PFSK-1 (cell line): ENCODE results near the gene FCRL4.

ENCODE experiments used
- FOXP2 ChIP-seq: optimal IDR thresholded peaks from 2 replicates; pipeline ENCODE3; 2011; ENCODE audit warnings: borderline replicate concordance, control low read depth, inconsistent platforms; ENCODE audit not compliant: insufficient read depth; ENCODE audit errors: extremely low read length, extremely low read depth
- POLR2AphosphoS5 ChIP-seq: IDR thresholded peaks from 2 replicates; pipeline ENCODE4 v1.6.1; 2012; ENCODE audit warnings: low read depth, mild to moderate bottlenecking, control low read depth, low read length, moderate library complexity
- REST ChIP-seq, 2 experiments: IDR thresholded peaks; 2 replicates each; pipeline versions ENCODE4 v1.6.1 to v1.8.0; 2011 to 2012; ENCODE audit warnings: low read depth in 2 of 2, low read length in 2 of 2, control low read depth in 1 of 2, inconsistent platforms in 1 of 2, mild to moderate bottlenecking in 1 of 2, moderate library complexity in 1 of 2; ENCODE audit not compliant: insufficient read depth in 1 of 2
- SIN3A ChIP-seq: IDR thresholded peaks from 2 replicates; pipeline ENCODE4 v1.6.1; 2012; ENCODE audit warnings: mild to moderate bottlenecking, low read length, moderate library complexity, borderline replicate concordance; ENCODE audit not compliant: insufficient read depth
- TAF1 ChIP-seq: IDR thresholded peaks from 2 replicates; pipeline ENCODE4 v1.6.1; 2012; ENCODE audit warnings: low read length, control low read depth, borderline replicate concordance; ENCODE audit not compliant: insufficient read depth

Gene FCRL4

DNA sequence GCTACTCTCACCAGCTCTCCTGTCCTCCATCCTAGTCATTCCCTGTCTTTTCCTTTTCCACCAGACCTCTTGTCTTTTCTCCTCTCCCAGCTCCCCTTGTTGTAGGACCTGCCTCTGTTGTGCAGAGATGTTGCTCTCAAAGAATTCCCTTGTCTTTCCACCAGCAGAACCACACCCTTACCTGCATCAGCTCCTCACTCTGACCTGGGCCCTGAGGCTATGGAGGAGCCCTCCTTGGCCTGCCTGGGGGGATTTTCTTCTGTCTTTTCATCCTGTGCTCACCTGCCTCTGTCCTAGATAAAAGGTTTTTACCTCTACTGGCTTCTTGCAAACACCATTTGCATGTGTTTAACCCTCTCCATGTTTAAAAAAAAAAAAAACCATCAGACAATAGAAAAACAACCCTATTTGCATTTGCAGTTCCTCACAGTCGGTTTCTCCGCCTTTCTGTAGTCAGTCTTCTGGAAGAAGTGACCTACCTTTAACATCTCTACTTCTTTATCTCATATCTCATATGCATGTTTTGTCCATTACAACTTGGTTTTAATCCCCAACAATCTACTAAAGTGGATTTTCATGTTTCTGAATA is 57.6 kb downstream of the FCRL4 start:
- TF ChIP-seq SIN3A, result no peak

DNA sequence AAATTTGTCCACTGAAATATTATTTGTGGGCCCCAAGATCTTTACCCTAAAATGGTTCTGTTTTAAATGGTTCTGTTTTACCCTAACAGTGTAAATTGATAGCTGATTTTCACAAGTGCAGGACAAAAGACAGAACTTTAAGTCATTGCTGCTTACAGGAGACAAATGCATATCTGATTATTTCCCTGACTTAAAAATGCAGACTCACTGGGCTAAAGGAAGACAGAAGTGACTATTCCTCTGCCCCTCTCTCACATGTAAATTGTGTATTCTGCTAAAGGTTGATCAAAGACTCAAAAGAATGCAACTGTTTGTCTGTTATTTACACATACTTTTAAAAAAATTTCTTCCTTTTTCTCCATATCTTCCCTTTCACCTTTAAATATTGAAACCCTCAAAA is 58.3 kb downstream of the FCRL4 start:
- TF ChIP-seq REST (IDR thresholded peaks at IDR 0.05; ENCODE audit: insufficient read depth in 1 of 2, low read depth in 2 of 2, low read length in 2 of 2) (no peak), FOXP2 (no peak), SIN3A (no peak), TAF1 (no peak), POLR2AphosphoS5 (no peak)

DNA sequence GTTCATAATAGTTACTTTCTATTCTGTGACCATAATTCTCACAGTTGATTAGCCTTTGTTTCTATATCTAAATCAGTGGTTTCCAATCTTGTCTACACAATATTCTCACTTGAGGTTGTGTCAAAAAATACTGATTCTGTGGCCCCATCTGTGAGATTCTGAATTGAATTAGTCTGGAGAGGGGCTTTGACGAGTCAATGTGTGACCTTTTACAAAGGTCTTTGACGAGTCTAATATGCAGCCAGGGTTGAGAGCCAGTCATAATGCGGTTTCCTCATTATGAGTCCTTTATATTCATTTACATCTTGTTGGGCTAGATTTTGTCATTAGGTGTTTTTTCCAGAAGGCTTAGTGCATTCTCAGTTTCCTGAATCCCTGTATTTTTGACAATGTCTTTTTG is 65.3 kb downstream of the FCRL4 start:
- TF ChIP-seq REST (IDR thresholded peaks at IDR 0.05; ENCODE audit: insufficient read depth in 1 of 2, low read depth in 2 of 2, low read length in 2 of 2) (no peak), TAF1 (no peak), FOXP2 (no peak), POLR2AphosphoS5 (no peak), SIN3A (no peak)

- no peak for TF ChIP-seq POLR2AphosphoS5
- no peak for TF ChIP-seq FOXP2
- TF ChIP-seq TAF1, result no peak
- no peak for TF ChIP-seq SIN3A
- no peak for TF ChIP-seq REST (IDR thresholded peaks at IDR 0.05; ENCODE audit: insufficient read depth in 1 of 2, low read depth in 2 of 2, low read length in 2 of 2)
These were observed 74.0 kb downstream of the FCRL4 start for GRCh38 chr1:157523774-157524493.
